Ecto neural progenitor cell (in vitro differentiated cells): ENCODE results near the gene CAMKK1.
"Not testable (repeated sequence)": the region's sequence is repeated elsewhere in the genome, so short reads cannot be mapped to it uniquely, and the experiment has no call there.

ENCODE experiments used
- DNase-seq: peaks from one replicate; pipeline ENCODE4 v3.0.0-alpha.2; 2018; ENCODE audit warnings: low spot score

CAMKK1 gene

DNA sequence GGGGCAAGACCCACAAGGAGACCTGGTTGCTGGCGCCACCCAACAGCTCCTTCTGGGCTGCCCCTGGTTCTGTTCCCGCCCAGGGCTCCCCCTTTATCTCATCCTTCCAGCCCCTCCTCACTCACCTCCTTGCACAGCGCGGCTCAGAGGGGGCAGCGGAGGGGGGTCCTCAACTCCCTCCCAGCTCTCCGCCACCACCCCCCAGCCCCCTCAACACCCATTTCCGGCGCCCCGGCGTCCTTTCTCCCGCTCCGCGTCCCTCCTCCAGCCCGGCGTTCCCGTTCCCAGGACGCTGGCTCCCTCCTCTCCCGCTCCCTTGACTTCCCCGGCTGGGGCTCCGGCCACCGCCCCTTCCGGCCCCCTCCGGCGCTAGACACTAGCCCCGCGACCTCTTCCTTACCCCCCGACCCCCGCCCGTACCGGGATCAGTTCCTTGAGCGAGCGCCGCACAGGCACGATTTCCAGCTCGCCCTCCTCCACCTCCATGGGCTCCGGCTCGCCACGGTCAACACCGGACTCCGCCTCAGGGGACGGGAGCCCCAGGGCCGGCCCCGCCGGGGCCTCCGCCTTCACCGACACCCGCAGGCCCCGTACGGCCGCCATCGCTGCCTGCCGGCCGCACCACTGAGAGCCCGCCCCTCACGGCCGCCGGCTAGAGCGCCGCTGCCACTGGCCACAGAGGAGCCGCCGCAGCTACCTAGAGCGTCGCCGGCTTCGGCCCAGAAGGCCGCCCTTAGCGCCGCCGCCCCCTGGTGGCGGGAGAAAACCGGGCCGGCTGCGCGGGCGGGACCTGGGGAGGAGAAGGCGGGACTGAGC is 47.0 kb downstream of the CAMKK1 start, which contains the start of gene NCBP3:
NCBP3 (minus strand) TSS at position 626 of the 816 bp plus-strand sequence; CDS start at position 603, 23 bp downstream.
- peak; percentile 98 for DNase-seq

DNA sequence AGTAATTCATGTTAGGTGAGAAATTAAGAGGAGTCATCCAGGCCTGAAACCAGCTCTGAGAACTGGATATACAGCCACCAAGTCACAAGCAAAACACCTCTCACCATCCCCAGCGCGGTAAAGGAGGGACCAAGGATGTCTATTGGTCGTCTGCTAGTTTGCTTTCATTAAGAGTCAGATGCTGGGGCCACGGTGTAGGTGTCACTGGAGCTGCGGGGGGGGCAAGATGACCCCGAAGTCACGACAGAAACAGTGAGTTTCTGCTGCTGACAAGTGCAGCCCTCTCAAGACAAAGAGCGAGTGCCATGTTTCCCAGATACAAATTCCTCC is 47.6 kb downstream of the CAMKK1 start:
- no peak for DNase-seq

DNA sequence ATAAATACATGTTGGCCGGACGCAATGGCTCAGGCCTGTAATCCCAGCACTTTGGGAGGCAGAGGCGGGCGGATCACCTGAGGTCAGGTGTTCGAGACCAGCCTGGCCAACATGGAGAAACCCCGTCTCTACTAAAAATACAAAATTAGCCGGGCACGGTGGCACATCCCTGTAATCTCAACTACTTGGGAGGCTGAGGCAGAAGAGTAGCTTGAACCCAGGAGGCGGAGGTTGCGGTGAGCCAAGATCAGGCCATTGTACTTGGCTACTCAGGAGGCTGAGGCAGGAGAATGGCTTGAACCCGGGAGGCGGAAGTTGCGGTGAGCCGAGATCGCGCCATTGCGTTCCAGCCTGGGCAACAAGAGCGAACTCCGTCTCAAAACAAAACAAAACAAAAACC is 48.3 kb downstream of the CAMKK1 start:
- not testable (repeated sequence) for DNase-seq

DNA sequence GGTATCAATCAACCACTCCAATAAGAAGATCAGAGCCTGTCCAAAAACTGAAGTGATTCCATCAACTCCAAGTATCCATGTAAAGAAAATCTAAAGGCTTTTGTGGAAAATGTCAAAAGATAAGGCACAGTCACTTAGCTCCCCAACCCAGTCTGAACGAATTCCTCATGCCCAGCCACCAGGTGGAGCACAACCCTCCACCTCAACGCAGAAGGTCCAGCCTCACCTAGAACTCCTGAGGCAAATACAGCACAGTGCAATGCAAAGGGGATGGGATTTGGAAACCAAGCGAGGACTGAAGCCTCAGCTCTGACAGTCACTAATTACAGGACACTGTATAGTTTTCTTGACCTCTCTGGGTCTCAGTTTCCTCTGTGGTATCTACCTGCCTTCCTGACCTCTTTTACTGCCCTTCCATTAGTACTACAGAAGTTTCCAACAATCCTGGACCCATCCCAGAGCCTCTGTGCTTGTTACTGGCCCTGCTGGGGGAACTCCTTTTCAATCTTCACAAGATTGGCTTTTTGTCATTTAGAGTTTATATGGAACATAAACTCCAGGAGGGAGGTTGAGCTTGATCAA is 48.8 kb downstream of the CAMKK1 start:
- DNase-seq = peak; percentile 60

DNA sequence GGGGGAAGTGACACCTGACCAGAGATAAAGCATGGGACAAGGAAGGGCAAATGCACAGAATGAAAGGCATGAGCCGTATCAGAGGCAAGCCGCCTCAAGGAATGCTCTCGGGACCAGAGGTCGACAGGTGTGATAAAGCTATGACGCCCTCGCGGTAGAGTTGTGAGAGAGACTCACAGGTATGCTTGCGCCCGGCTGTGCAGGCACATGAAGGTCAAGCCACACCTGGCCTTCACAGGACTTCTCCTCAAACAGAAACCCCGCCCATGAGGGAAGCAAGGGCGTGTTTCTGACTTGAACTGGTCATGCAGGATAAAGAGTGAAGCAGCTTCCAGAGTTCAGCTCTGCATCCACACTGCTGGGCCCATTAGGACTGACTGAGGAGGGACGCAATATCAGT is 54.6 kb downstream of the CAMKK1 start:
- no peak for DNase-seq

DNA sequence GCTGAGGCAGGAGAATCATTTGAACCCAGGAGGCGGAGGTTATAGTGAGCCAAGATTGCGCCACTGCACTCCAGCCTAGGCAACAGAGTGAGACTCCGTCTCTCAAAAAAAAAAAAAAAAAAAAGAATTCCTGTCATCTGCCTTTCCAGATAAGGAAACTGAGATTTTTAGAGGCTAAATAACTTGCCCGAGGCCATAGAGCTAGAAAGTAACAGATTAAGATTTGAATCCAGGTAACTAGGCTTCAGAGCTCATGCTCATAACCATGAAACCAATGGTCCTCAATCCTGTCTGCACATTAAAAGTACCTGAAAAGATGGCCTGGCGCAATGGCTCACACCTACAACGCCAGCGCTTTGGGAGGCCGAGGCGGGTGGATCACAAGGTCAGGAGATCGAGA is 56.3 kb downstream of the CAMKK1 start:
- no peak for DNase-seq

DNA sequence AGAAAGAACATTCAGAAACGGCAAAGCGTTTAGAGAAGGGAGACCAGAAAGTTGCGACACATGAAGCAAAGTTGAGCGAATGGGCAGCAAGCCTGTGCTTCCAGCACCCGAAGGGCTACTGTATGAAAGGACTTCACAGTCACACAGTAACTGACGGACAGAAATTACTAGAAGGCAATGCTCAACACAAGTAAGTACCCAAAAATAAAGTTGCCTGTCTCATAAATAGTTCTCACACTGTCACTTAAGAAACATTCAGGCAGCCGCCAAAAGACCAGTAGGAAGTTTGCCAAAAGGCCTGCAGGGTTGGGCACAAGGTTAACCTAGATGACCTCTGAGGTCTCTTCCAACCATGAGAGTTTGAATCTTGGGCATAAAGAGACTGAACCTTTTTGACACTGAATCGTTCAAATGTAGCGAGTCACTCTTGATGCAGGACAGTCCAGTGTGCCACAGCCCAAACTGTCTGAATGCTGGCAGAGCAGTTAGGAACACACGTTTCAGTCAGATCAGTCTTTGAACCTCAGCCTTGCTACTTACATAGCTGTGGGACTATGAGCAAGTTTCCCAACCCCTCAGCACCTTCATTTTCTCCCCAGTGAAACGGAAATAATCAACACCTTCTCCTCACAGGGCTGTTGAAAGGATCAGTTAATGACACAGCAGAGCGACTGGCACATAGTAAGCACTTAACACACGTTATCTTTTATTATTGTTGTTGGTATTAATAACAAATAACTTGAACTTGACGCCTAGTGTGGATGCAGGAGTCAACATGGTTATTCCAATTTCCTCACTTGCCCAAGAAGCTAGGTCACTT is 57.2 kb downstream of the CAMKK1 start:
- DNase-seq = no peak

DNA sequence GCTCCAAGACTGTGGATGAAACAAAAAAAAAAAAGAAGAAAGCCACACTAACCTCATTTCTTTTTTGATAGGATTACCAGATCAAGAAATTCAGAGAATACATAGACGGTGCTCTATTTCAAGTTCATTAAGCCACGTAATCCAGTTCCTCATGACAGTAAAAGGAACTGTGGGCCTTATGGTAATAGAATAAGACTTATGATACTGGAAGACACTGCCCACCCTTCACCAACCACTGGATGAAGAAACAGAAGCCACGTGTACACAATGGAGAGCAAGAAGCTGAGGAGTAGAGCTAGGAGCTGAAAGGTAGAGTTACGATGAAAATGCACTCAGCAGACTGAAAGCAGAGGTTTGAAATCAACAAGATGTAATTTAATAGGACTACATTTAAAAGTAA is 58.0 kb downstream of the CAMKK1 start:
- DNase-seq = no peak

DNA sequence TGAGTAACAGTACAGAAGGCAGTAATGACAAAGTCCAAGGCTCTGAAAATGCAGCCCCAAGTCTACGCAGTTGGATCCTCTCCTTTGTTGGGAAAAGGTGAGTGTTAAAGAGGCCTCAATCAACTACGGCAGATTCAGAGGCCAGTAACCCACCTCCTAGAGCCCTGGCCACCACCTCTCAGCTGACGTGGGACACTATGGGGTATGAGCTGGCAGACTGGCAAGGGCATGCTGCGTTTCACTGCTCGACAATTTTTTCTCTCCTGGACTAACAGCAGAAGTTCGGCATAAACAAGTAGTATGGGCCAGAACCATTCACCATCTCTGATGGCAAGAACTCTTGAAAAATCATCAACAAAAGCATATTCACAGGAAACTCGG is 64.0 kb downstream of the CAMKK1 start:
- DNase-seq = no peak

DNA sequence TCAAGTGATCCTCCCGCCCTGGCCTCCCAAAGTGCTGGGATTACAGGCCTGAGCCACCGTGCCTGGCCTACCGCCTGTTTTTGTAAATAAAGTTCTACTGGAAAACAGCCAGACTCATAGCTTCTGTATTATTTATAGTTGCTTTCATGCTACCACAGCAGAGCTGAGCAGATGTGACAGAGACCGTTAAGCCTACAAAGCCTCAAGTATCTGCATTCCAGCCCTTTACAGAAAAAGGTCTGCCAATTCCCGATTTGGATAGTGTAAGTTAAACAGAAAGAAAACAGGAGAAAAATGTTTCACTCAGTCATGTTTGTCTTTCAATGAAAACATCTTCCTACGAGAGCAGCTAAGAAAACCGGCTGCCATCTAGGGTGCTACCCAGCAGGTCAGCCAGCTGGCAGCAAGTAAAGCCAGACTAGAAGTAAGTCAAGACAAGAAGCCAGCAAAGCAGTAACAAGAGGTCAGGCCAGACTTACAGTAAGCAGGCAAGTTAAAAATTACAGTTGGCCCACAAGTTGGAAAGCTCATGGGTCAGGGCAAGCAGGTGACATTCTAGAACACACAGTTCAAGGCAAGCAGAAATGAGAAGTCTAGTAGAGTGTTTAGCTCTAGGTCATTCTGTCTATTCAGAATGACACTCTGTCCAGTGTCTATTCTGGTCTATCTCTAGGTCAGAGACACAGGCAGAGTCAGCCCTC is 64.6 kb downstream of the CAMKK1 start:
- no peak for DNase-seq

DNA sequence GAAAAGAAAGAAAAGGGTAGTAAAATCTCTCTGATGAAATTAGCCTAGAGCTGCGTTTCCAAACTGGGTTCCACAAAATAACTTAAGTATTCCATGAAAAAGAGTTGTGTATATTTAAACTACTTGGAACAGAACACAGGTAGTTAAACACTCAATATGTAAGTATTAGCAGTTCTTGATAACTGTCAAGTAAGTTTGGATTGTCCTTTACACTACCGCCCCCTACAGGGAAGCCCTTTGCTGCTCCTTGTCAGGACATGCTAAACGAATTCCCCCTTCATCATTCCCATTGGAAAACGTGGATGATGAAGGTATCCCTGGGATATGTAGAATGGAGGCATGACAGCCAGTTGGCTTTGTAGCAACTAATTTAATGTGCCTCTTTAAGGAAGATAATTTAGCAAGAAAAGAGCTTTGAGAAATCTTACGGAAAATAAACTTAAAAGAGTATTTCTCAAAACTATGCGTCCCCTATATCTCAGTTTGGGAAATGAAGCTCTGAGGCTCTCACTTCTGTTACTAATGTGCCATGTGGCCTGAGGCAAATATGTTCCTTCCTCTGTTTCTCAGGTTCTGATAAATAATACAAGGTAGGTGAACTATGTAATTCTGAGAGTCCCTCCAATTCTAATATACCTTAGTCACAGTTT is 65.6 kb downstream of the CAMKK1 start:
- DNase-seq = peak; percentile 75

DNA sequence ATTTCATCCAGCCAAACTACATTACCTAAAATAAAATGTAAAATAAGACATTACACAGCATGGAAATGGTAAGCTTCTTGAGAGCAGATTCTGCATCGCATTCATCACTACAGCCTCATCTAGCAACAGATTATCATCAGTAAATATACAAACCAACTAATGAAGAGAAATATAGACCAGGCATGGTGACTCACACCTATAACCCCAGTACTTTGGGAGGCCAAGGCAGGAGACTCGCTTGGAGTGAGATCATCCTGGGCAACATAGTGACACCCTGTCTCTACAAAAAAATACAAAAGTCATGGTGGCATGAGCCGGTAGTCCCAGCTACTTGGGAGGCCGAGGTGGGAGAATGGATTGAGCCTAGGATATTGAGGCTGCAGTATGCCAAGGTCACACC is 66.7 kb downstream of the CAMKK1 start:
- no peak for DNase-seq

DNA sequence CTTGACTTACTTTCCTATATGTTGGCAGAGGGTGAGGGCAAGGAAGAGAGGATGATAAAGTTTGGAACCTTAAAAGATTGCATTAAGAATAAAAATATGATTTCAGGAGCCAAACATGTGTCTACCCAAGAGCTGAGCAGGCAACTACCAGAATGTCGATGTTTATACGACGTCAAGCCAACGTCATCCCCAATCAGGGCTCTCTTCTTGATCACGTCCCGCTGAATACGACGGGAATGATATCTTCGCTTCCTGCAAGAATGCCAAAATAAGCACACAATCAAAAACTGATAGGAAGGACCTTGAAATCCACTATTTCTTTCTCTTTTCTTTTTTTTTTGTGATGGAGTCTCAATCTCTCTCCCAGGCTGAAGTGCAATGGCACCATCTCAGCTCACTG is 71.8 kb downstream of the CAMKK1 start:
- no peak for DNase-seq

DNA sequence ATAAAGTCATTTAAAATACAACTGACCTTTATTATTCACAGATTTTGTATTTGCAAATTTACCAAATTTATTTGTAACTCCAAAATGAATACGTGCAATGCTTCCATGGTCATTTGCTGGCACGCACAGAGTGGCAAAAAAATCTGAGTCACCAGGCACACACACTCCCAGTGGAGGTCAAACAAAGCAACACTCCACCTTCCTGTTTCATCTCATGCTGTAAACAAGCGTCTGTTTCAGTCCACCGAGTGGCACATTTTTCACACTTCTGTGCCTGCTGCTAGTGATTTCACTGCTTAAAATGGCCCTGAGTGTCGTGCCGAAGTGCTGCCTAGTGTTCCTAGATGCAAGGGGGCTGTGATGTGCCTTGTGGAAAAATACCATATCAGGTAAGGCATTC is 74.1 kb downstream of the CAMKK1 start:
- DNase-seq = no peak

DNA sequence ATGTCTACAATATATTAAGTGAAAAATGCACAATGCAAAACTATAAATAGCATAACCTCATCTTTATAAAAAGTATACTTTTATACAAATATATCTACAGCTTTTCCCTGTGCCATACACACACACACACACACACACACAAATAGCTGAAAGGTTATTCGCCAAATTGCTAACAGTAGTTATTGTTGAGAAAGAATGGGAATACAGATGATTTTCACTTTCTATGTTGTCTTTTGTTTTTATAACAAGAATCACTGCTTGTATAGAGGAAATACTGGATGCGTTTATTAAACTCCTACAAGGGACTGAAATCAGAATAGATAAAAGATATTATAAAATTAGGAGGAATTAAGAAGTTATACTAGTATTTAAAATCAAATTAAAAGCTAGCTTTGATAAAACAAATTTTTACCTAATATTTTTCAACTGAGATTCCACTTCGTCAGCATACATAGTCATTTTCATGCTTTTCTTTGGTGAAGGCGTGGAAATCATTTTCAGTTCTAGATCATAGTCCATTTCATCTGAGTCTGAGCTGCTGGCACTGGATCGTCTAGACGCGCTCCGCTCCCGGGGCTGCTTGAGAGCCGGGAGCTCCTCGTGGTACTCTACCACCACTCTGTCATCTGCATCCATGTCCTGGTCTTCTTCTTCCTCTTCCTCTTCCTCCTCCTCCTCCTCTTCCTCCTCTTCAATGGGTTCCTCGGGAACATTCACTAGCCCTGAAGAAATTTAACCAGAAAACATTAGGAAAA is 74.8 kb downstream of the CAMKK1 start:
- DNase-seq = no peak

DNA sequence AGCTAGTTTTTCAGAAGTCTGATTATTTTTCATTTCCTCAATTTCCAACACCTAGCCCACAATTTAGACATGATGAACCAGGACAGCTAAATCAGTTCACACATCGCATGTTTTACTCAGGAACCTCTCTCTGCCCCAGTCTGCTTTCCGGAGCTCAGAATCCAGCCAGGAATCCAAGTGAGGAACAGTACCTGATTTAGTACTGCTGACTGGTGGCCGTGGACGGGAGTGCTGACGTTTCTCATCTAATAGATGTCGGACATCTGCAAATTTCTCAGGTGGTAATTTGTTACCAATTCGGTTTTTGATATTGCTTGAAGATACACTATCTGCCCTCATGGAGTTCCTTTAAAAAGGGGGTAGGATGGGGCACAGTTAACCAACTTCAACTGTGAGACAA is 76.9 kb downstream of the CAMKK1 start:
- DNase-seq = no peak

DNA sequence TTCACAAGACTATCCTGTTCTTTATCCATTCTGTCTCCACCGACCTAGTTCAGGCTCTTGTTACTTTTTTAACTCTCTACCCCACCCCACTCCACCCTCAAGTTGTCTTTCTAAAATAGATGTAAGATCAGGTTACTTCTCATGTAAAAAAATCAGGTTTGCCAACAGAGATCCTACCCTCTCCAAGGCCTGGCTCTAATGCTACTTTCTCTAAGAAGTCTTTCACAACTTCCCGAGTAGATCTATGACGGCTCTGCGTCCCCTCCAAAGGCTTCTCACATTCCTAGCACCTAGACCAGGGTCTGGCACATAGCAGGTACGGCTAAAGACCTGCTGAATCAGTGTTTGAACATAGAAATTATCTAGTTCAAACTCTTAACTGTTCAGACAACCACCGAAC is 77.7 kb downstream of the CAMKK1 start:
- no peak for DNase-seq

DNA sequence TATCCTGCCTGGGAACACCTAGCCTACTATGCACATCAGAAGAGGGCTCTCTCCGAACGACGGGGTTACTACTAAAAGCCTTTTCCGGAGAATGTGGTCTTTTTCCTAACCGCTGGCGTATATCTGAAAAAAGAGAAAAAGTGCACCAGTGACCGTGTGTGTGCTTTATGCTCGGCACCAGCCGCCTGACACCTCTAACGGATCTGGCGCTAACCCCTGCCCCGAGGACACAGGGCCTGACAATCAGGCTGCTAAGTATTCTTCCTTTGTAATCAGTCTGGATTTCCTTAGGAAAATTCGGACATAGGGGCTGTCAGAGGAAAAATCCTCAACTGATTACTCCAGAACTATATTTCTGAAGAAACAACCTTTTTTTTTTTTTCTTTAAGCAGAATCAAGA is 78.5 kb downstream of the CAMKK1 start:
- DNase-seq = no peak

DNA sequence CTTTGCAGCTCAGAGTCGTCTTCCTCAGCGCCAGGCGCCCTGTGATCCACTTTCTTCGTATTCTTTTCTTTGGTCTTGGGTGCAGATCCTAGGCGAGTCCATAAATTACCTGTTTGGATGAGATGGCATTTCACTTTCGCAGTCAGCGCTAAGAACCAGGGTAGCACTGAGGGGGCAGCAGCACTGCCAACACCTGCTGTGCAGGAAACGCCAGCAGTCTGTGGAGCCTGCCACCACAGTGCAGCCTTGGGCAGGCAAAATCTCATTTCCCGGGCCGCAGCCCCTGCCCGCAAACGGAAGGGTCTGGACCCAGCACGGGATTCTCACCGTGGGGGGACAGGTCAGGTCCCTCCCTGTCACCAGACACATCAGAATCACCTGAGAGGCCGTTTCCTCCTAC is 79.7 kb downstream of the CAMKK1 start:
- no peak for DNase-seq

DNA sequence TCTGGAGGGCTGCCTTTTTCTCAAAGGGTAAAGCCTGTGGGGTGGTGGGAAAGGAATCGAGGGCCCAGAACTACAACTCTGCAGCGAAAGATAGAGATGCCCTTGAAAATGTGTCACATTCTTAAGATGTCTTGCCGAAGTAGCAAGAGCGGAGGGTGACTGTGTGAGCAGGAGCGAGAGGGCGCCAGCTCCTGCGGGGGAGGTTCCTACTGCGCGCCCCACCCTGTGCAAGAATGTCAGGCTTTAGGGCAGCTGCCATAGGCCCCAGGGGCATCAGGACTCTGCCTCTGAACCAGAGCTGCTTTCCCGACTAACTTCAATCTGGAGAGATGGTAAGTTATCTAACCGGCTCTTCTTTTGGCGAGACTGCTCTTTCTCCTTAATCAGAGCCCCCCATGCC is 80.1 kb downstream of the CAMKK1 start:
- DNase-seq = no peak

DNA sequence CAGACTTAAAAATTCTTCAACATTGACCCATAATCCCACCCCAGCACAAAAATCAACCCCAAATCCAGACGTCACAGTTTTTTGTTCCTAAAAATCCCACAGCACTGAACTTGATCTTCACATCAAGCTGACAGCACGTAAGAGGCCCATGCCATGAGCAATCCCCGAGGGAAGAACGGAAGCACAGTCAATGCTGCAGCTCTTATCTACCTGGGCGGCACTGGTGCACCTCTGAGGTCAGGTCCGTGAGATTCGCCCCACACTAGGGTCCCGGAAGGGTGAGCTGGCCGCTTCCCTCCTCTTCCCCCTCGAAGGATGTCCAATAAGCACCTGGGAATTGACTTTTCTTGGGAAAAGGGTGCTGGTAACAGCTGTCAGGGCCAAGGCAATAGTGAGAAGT is 80.6 kb downstream of the CAMKK1 start:
- DNase-seq = no peak
